HG02840 (cell line): ENCODE measurements around the gene ZC3H7B.

ENCODE experiments used
- ATAC-seq: cut with Tn5 transposase; IDR thresholded peaks from one replicate; pipeline ENCODE4 v1.9.1; 2021; ENCODE audit warnings: mild to moderate bottlenecking, moderate library complexity, moderate number of reproducible peaks; ENCODE audit not compliant: unreplicated experiment, low FRiP score

The ZC3H7B gene

GRCh38 chr22:41320416-41321240 is 19.3 kb downstream of the ZC3H7B start:
- no peak for ATAC-seq

DNA sequence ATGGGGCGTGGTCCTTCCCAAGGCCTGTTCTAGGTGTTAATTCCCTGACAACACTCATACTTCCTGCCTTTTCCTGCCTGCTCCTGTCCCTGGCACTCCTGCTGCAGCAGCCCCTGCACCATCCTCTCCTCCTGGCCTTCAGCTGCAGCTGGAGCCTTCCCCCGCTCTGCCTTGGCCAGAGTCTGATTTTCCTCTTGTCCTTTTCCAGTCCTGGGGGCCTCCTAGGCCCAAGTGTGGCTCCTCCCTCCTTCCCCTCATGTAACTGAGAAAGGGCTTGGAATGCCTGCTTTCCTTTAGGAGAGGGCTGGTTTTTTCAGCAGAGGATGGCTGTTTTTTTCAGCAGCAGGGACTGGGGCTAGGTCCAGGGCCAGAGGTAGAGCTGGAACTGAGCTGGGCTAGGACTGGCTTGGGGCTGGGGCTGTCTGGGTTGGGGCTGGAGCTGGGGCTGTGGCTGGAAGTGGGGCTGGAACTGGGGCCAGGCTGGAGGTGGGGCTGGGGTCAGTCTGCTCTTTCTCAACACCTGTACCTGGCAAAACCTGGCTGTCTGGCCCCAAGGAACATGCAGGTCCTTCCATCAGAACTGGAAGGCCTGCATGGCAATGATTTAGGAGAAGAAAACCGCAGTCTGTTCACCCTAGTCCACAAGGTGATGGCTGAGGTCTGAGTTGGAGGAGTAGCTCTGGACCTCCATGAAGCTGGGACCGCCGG is 23.6 kb downstream of the ZC3H7B start:
- no peak for ATAC-seq

DNA sequence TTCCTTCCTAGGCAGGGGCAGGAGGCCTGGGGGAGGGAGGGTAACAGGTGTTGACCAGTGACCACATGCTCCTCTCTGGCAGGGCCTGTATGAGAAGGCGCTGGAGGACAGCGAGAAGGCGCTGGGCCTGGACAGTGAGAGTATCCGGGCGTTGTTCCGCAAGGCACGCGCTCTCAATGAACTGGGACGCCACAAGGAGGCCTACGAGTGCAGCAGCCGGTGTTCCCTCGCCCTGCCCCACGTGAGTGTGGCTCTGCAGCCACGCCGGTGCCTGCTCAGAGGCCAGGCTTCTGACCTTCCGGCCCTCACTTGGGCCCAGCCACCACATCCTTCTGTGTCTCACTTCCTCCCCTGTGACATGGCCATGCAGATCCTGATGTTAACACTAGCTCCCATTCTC is 25.8 kb downstream of the ZC3H7B start:
- ATAC-seq, result no peak

GRCh38 chr22:41330169-41330568 is 28.8 kb downstream of the ZC3H7B start:
- no peak for ATAC-seq

- ATAC-seq, result no peak
Observed at GRCh38 chr22:41332217-41332939, 31.1 kb downstream of the ZC3H7B start.

DNA sequence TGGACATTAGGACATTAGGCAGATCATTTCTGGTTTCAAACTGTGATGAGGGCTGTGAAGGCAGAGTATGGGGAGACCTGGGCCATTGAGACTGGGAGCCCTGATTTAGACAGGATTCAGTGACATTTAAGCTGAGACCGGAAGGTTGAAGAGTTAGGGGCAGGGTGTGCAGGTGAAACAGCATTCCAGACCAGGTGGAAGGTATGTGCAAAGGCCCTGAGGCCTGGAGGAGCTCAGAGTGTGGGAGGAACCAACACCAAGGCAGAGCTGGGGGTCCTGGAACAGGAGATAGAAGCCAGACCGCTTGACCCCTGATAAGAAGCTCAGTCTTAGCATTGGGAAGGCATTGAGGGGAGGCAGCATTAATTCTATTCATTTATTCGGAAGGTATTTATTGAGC is 32.5 kb downstream of the ZC3H7B start:
- no peak for ATAC-seq

DNA sequence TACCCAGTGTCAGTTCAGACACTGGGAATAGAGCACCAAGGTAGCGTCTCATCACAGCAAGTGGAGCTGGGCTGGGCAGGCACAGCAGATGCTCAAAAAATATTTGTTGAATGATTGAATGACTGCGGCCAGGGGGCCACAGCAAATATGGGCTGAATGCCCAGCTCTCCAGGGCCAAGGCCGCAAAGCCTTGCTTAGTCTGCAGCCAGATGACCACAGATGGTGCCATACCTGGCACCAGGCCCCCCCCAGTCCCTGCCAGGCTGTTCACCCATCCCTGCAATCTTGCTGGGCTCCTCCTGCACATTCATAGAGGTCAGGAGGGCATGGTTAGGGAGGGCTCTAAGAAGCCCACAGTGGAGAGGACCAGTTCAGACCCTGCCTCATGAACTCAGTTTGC is 32.9 kb downstream of the ZC3H7B start:
- ATAC-seq, result no peak

- ATAC-seq, result no peak
Observed at GRCh38 chr22:41334951-41335635, 33.8 kb downstream of the ZC3H7B start.

DNA sequence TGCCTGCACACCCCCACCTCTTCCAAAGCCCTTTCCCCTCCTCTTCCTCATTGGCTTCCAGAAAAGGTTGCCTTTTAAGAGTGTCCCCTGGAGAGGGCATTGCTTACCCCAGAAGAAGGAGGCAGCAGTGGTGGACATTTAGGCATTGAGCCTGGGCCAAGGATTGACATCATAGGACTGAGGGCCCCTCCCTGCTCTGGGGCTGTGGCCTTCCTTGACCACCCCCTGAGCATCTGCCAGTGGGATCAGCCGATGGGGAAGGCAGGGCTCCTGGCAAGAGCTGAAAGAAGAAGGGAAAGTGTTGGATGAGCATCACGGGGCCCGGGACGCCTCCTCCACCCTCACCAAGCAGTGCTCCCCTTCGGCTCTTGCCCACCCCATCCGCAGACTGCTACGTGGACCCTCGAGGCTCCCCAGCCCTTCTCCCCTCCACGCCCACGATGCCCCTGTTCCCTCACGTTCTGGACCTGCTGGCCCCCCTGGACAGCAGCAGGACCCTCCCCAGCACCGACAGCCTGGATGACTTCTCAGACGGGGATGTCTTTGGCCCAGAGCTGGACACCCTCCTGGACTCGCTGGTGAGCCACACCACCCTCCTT is 37.4 kb downstream of the ZC3H7B start:
- ATAC-seq, result no peak

GRCh38 chr22:41339823-41340222 is 38.5 kb downstream of the ZC3H7B start:
- ATAC-seq, result no peak

DNA sequence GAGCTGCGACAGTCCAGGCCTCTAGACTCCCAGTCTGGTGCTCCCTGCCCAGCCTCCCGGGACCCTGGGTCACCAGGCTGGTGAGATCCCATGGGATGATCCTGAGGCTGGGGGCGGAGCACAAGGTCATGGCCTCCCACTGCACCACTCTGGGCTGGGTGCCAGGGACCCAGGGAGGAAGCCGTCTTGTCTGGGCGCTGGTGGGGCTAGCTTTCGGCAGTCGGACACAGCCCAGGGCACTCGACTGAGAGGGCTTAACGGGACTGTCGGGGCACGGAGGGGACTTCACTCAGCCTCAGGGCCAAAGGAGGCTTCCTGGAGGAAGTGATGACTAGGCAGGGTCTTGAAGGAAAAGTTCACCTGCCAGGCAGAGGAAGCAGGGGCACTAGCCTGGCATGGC is 39.0 kb downstream of the ZC3H7B start:
- no peak for ATAC-seq

GRCh38 chr22:41341012-41341411 is 39.7 kb downstream of the ZC3H7B start:
- no peak for ATAC-seq

DNA sequence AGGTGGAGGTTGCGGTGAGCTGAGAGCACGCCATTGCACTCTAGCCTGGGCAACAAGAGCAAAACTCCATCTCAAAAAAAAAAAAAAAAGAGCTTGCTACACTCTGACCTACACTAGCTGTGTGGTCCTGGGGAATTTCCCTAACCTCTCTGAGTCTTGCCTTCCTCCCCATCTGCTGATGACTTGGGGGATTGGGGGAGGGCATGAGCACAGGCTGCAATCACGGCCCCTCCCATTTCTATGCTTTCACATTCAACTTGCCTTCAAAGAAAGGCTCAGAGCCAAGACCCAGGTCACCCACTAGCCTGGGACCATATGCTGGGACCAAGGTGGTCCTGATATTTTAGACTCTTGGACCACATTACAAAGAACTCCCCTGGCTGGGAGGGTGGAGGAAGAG is 40.7 kb downstream of the ZC3H7B start:
- ATAC-seq, result no peak

- ATAC-seq, result no peak
Observed at GRCh38 chr22:41343300-41343699, 42.0 kb downstream of the ZC3H7B start.

- ATAC-seq, result no peak
Observed at GRCh38 chr22:41343717-41344116, 42.4 kb downstream of the ZC3H7B start.

DNA sequence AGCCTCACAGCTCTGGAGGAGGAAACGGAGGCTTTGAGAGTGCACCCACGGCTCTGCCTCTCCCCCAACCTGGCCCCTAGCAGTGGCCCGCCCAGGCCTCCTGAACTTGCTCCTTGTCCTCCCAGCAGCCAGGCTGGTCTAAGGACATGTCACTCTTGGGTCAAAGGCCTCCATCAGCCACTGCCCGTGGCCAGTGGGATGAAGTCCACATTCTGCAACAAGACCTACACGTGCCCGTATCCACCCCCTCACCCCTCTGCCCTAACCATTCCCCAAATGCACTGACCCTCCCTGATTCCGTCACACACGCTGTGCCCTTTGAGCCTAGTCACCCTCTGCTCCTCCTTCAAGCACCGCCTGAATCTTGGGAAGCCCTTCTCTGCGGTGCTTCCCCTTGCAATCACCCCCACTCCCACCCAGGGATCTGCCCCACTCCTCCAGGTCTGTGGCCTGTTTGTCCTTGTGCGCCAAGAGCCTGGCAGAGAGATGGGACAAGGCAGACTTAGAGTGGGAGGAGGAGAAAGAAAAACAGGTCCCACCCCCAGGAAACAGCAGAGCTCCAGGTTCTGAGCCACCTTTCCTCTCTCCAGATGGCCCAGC is 43.0 kb downstream of the ZC3H7B start:
- no peak for ATAC-seq

DNA sequence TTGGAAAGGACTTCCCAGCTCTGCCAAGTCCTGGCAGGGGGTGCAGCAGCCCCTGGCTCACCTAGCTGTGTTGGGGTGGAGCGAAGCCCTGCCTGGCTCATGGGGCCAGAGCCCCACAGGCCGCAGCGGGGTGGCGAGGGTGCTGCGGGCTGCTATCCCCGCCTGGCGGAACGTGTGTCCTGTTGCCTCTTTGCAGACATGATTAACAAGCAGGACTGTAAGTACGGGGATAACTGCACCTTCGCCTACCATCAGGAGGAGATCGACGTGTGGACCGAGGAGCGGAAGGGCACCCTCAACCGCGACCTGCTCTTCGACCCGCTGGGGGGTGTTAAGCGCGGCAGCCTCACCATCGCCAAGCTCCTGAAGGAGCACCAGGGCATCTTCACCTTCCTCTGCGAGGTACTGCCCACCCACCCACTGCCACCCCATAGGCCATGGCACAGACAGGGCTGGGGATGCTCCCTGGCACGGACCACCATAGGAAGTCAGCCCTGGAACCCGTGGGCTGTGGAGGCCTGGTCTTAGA is 44.5 kb downstream of the ZC3H7B start:
- ATAC-seq, result no peak

DNA sequence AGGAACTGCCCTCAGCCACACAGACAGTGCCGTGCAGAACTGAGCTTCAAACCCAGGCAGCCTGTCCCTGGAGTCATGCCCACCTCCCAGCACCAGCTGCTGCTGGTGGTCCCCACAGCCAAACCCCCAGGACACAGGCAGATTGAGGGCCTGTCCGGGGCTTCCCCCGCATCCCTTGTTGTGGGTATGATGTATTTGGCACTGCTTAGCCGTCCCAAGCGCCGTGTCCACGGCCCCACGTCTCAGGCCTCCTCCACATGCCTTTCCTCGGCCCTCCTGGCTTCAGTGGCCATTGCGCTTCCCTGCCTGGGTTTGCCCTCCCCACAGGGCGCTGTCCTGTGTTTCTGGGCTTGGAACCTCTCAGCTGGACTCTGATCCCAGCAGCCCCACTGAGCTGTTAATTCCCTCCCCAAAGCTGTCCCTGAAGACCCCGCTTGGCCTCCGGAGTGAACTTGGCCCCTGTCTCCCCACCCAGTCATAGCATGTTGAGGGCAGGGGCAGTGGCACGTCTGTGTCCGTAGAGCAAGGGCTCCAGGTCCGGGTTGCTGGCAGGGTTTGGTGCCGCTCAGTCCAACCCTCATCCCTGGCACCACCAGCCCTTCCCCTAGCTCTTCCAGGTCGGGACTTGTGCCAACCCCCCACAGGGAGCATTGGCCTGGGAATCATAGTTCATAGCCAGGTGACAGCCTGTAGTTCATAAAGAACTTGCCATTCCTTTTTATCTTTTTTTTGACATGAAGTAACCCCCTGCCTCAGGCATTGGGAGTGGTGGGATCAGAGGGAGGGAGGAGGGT is 45.9 kb downstream of the ZC3H7B start:
- ATAC-seq, result no peak

- ATAC-seq, result no peak
Observed at GRCh38 chr22:41348964-41349484, 47.7 kb downstream of the ZC3H7B start.
